AG04450 (cell line): ENCODE measurements around the gene TMUB1. TPM values are rescaled to one million over a fixed set of nuclear protein-coding genes. Genes with fewer than 3 reads are reported as not detected.

ENCODE experiments used
- CTCF ChIA-PET: fragments of 300-600, 350-600 bp; formaldehyde crosslinking; extraction: SDS; loops from one replicate; lab custom pipeline; 2022; ENCODE audit warnings: antibody characterized with exemption, inconsistent platforms; lab: Charles Lee
- POLR2A ChIA-PET: fragments of 350-600 bp; formaldehyde crosslinking; extraction: SDS; loops from one replicate; lab custom pipeline; 2021; ENCODE audit warnings: antibody characterized with exemption, inconsistent platforms; lab: Yijun Ruan, JAX
- DNase-seq: peaks from one replicate; pipeline ENCODE4 v3.0.0-alpha.2; 2011; ENCODE audit warnings: low read depth, low spot score
- H3K27ac ChIP-seq: one replicate; pipeline ENCODE4 v1.5.1; 2012; ENCODE audit warnings: low read depth, low read length, control low read depth
- H3K27me3 ChIP-seq: one replicate; pipeline ENCODE4 v1.6.0; 2012; ENCODE audit warnings: low read length; ENCODE audit not compliant: control insufficient read depth, insufficient read depth
- H3K4me3 ChIP-seq: 2 replicates; pipeline ENCODE4 v1.5.1; 2011; ENCODE audit warnings: mild to moderate bottlenecking, low read depth, low read length, control low read depth
- H3K9me3 ChIP-seq: 2 replicates; pipeline ENCODE4 v1.5.1; 2012; ENCODE audit warnings: low read length; ENCODE audit not compliant: control insufficient read depth, insufficient read depth
- CTCF ChIP-seq: IDR thresholded peaks from 2 replicates; pipeline ENCODE4 v1.5.1; 2011; ENCODE audit warnings: low read depth, low read length, control low read depth, inconsistent platforms
- polyA plus RNA-seq: library from polyadenylated mRNA; depleted of rRNA; stranded (reverse); fragments of >200 nt; gene quantifications from 2 replicates; pipeline ENCODE4 v1.2.3, GENCODE V29; 2011

The TMUB1 gene
- polyA plus RNA-seq, 1 experiment = 9.7 TPM

GRCh38 chr7:151088856-151089699, 5.8 kb upstream of the TMUB1 start:
- POLR2A ChIA-PET = interaction anchor here (1.2 to 1.4 kb wide), 2 partner anchors 16 to 21 kb away, joined by 3 to 4 read pairs; no protein-coding TSS in a partner anchor
- Histone ChIP-seq H3K27ac (peak overlapping the region; percentile 80), H3K4me3 (peak overlapping the region; percentile 77), H3K27me3 (no peaks in the 10 kb centered on the region), H3K9me3 (no peaks in the 10 kb centered on the region; the same call in 1 of the 2 replicates)
- no peak for DNase-seq
- no peak for TF ChIP-seq CTCF
- CTCF ChIA-PET = interaction anchor here (2.4 to 8.9 kb wide), 2 partner anchors 22 to 35 kb away, joined by 8 to 86 read pairs; no protein-coding TSS in a partner anchor

GRCh38 chr7:151088019-151088855, 4.9 kb upstream of the TMUB1 start:
- Histone ChIP-seq H3K4me3 (peak overlapping the region; percentile 77), H3K27me3 (no peaks in the 10 kb centered on the region), H3K9me3 (no peaks in the 10 kb centered on the region; the same call in 1 of the 2 replicates), H3K27ac (peak overlapping the region; percentile 80)
- TF ChIP-seq CTCF = no peak
- DNase-seq = no peak
- CTCF ChIA-PET = interaction anchor here (0.7 to 8.9 kb wide), 3 partner anchors 23 to 36 kb away, joined by 3 to 86 read pairs (median 8); no protein-coding TSS in a partner anchor
- POLR2A ChIA-PET = interaction anchor here (1.4 kb wide), 1 partner anchor 17 kb away, joined by 4 read pairs; no protein-coding TSS in a partner anchor

GRCh38 chr7:151087245-151088018, 4.1 kb upstream of the TMUB1 start:
- CTCF ChIA-PET = interaction anchor here (2.4 to 8.9 kb wide), 2 partner anchors 24 to 37 kb away, joined by 8 to 86 read pairs; no protein-coding TSS in a partner anchor
- Histone ChIP-seq H3K27ac (peak overlapping the region; percentile 80), H3K9me3 (no peaks in the 10 kb centered on the region; the same call in 1 of the 2 replicates), H3K4me3 (peak overlapping the region; percentile 77), H3K27me3 (no peaks in the 10 kb centered on the region)
- POLR2A ChIA-PET = no interaction called here
- TF ChIP-seq CTCF = peak; percentile 2; the same call in 1 of the 2 replicates
- no peak for DNase-seq

GRCh38 chr7:151086802-151087244, 3.5 kb upstream of the TMUB1 start:
- Histone ChIP-seq H3K4me3 (peak overlapping the region; percentile 77), H3K9me3 (no peaks in the 10 kb centered on the region; the same call in 1 of the 2 replicates), H3K27ac (no peak overlapping the region), H3K27me3 (no peaks in the 10 kb centered on the region)
- no peak for TF ChIP-seq CTCF
- POLR2A ChIA-PET = no interaction called here
- no peak for DNase-seq
- CTCF ChIA-PET = interaction anchor here (8.9 kb wide), 1 partner anchor 24 kb away, joined by 86 read pairs; no protein-coding TSS in a partner anchor
